ENCODE data around the gene CEP128.

GRCh38 chr14:80637756-80638619 lies 303.6 kb downstream of the CEP128 start:
- TF ChIP-seq, protein P1, sequence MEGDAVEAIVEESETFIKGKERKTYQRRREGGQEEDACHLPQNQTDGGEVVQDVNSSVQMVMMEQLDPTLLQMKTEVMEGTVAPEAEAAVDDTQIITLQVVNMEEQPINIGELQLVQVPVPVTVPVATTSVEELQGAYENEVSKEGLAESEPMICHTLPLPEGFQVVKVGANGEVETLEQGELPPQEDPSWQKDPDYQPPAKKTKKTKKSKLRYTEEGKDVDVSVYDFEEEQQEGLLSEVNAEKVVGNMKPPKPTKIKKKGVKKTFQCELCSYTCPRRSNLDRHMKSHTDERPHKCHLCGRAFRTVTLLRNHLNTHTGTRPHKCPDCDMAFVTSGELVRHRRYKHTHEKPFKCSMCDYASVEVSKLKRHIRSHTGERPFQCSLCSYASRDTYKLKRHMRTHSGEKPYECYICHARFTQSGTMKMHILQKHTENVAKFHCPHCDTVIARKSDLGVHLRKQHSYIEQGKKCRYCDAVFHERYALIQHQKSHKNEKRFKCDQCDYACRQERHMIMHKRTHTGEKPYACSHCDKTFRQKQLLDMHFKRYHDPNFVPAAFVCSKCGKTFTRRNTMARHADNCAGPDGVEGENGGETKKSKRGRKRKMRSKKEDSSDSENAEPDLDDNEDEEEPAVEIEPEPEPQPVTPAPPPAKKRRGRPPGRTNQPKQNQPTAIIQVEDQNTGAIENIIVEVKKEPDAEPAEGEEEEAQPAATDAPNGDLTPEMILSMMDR (IDR thresholded peaks at IDR 0.05; ENCODE audit: borderline replicate concordance, extremely low read depth, low read length, poor library complexity, severe bottlenecking), result no peak
- no peak for TF ChIP-seq EZH2 (IDR thresholded peaks at IDR 0.05; ENCODE audit: borderline replicate concordance, low read depth, low read length, severe bottlenecking)

Measured in DND-41 (cell line).